ENCODE measurements around the gene SMARCD1.

DNA sequence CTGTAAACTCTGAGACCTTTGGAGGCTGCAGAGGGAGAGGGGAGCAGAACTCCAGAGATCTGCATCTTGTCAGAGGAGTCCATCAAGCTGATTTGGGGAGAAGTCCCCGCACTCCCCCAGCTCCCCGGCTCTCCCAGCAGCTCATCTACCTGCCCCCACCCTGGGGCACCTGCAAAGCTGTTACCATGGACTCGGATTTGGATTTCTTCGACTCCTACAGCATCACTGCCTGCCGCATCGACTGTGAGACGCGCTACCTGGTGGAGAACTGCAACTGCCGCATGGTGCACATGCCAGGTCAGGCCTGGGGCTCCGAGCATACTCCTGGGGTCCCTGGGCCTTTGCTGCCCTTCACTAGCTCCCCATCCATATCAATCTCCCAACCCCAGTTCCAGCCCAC is 6.9 kb upstream of the SMARCD1 start:
- TF ChIP-seq POLR2AphosphoS5 (IDR thresholded peaks at IDR 0.05; ENCODE audit: low read depth, low read length) (no peak), POLR2A (IDR thresholded peaks at IDR 0.05; ENCODE audit: low read depth, low read length) (no peak), TAF1 (IDR thresholded peaks at IDR 0.05; ENCODE audit: low read depth, low read length) (no peak), POU2F2 (IDR thresholded peaks at IDR 0.05; ENCODE audit: low read depth, low read length) (no peak), SPI1 (IDR thresholded peaks at IDR 0.05; ENCODE audit: low read depth, low read length) (no peak)
